ENCODE measurements around the gene CCER1.

- no peak for TF ChIP-seq POLR2A (IDR thresholded peaks at IDR 0.05)
- TF ChIP-seq, protein P1, sequence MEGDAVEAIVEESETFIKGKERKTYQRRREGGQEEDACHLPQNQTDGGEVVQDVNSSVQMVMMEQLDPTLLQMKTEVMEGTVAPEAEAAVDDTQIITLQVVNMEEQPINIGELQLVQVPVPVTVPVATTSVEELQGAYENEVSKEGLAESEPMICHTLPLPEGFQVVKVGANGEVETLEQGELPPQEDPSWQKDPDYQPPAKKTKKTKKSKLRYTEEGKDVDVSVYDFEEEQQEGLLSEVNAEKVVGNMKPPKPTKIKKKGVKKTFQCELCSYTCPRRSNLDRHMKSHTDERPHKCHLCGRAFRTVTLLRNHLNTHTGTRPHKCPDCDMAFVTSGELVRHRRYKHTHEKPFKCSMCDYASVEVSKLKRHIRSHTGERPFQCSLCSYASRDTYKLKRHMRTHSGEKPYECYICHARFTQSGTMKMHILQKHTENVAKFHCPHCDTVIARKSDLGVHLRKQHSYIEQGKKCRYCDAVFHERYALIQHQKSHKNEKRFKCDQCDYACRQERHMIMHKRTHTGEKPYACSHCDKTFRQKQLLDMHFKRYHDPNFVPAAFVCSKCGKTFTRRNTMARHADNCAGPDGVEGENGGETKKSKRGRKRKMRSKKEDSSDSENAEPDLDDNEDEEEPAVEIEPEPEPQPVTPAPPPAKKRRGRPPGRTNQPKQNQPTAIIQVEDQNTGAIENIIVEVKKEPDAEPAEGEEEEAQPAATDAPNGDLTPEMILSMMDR (IDR thresholded peaks at IDR 0.05): no peak
These were observed 48.8 kb upstream of the CCER1 start for GRCh38 chr12:91003737-91004136.

Measured in lower leg skin (tissue), 3 donors.